Measurements from ENCODE around the gene NRF1. TPM values are rescaled to one million over a fixed set of nuclear protein-coding genes. Genes with fewer than 3 reads are reported as not detected.
"Not testable (repeated sequence)": the region's sequence is repeated elsewhere in the genome, so short reads cannot be mapped to it uniquely, and the experiment has no call there.

NRF1 gene
- 10 to 100 TPM; 12.3 to 26.2 (median 19.7) TPM for total RNA-seq

GRCh38 chr7:129611246-129612111, at the start of gene NRF1:
NRF1 (plus strand) TSS chr7:129611720; CDS start chr7:129657352, 45,632 bp downstream.
- Histone ChIP-seq H3K36me3 (peaks cover 0 to 24% (median 0%) of the 10 kb centered on the region in 3 donors), H3K4me3 (peak within 1 kb of the TSS; percentile 87 to 96 (median 89)), H3K27me3 (no peaks in the 10 kb centered on the region), H3K27ac (peak within 1 kb of the TSS; percentile 93 to 98 (median 97)), H3K9me3 (no peaks in the 10 kb centered on the region), H3K4me1 (peaks cover 0 to 54% (median 20%) of the 10 kb centered on the region in 4 donors)
- TF ChIP-seq CTCF (IDR thresholded peaks at IDR 0.05) (peak; percentile 6 to 77 (median 35)), POLR2A (IDR thresholded peaks at IDR 0.05) (peak; percentile 29 to 72), EP300 (IDR thresholded peaks at IDR 0.05) (peak in 1 of 2 donors; percentile 79)
- 0 to 1% methylated on average over 54 to 62 of the region's 98 CpGs for WGBS, 2 donors
- DNase-seq (ENCODE audit: low spot score in 2 of 2), result peak; percentile 76 to 79

GRCh38 chr7:129566323-129566722, 45.2 kb upstream of the NRF1 start:
- H3K27me3 ChIP-seq; H3K27ac ChIP-seq; H3K36me3 ChIP-seq; H3K4me3 ChIP-seq; DNase-seq (ENCODE audit: low spot score in 2 of 2); H3K4me1 ChIP-seq: not testable (repeated sequence)
- WGBS, 2 donors, result 47 to 59% methylated on average over 2 of the region's 2 CpGs
- peaks cover 0 to 13% (median 0%) of the 10 kb centered on the region in 4 donors for H3K9me3 ChIP-seq

- WGBS, 2 donors, result 95 to 97% methylated on average over 3 of the region's 3 CpGs
- Histone ChIP-seq H3K27ac (no peak overlapping the region), H3K36me3 (no peaks in the 10 kb centered on the region), H3K9me3 (peaks cover 0 to 13% (median 0%) of the 10 kb centered on the region in 4 donors), H3K4me1 (no peaks in the 10 kb centered on the region), H3K27me3 (no peaks in the 10 kb centered on the region), H3K4me3 (no peak overlapping the region)
- TF ChIP-seq POLR2A (IDR thresholded peaks at IDR 0.05) (no peak), EP300 (IDR thresholded peaks at IDR 0.05) (no peak), CTCF (IDR thresholded peaks at IDR 0.05) (no peak)
- DNase-seq (ENCODE audit: low spot score in 2 of 2), result no peak
Observed at GRCh38 chr7:129567377-129567776, 44.1 kb upstream of the NRF1 start.

GRCh38 chr7:129568240-129568639, 43.3 kb upstream of the NRF1 start:
- Histone ChIP-seq H3K4me3 (no peak overlapping the region), H3K36me3 (no peaks in the 10 kb centered on the region), H3K27me3 (no peaks in the 10 kb centered on the region), H3K4me1 (no peaks in the 10 kb centered on the region), H3K27ac (no peak overlapping the region), H3K9me3 (peaks cover 0 to 12% (median 0%) of the 10 kb centered on the region in 4 donors)
- no peak for DNase-seq (ENCODE audit: low spot score in 2 of 2)
- WGBS, 2 donors, result 33 to 59% methylated on average over 1 of the region's 1 CpG
- TF ChIP-seq EP300 (IDR thresholded peaks at IDR 0.05), result no peak
- TF ChIP-seq CTCF (IDR thresholded peaks at IDR 0.05), result no peak
- TF ChIP-seq POLR2A (IDR thresholded peaks at IDR 0.05), result no peak

- Histone ChIP-seq H3K36me3 (no peaks in the 10 kb centered on the region), H3K4me3 (no peak overlapping the region), H3K9me3 (peaks cover 0 to 8% (median 0%) of the 10 kb centered on the region in 4 donors), H3K27ac (no peak overlapping the region), H3K4me1 (no peaks in the 10 kb centered on the region), H3K27me3 (no peaks in the 10 kb centered on the region)
- TF ChIP-seq EP300 (IDR thresholded peaks at IDR 0.05) (no peak), POLR2A (IDR thresholded peaks at IDR 0.05) (no peak), CTCF (IDR thresholded peaks at IDR 0.05) (no peak)
- no peak for DNase-seq (ENCODE audit: low spot score in 2 of 2)
- 84 to 85% methylated on average over 4 of the region's 4 CpGs for WGBS, 2 donors
Observed at GRCh38 chr7:129569326-129569725, 42.2 kb upstream of the NRF1 start.

Measured in tibial nerve (tissue), 4 donors.